ENCODE results near the gene LYPLA2.
"Not testable (repeated sequence)": the region's sequence is repeated elsewhere in the genome, so short reads cannot be mapped to it uniquely, and the experiment has no call there.

Gene LYPLA2

GRCh38 chr1:23824711-23825075, 33.7 kb downstream of the LYPLA2 start:
- no peak for TF ChIP-seq CTCF (IDR thresholded peaks at IDR 0.05; ENCODE audit: borderline replicate concordance, insufficient read depth, low read depth, low read length)
- H3K4me3 ChIP-seq (ENCODE audit: low read depth, low read length): peak overlapping the region; percentile 89

- peak within 1 kb of the TSS; percentile 89 for H3K4me3 ChIP-seq (ENCODE audit: low read depth, low read length)
- TF ChIP-seq CTCF (IDR thresholded peaks at IDR 0.05; ENCODE audit: borderline replicate concordance, insufficient read depth, low read depth, low read length): no peak
These were observed 34.3 kb downstream of the LYPLA2 start, which contains the start of gene HMGCL for GRCh38 chr1:23825076-23825761. Gene HMGCL (minus strand): TSS chr1:23825429. CDS start chr1:23825415, 14 bp downstream.

GRCh38 chr1:23825762-23826522, 35.0 kb downstream of the LYPLA2 start:
- TF ChIP-seq CTCF (IDR thresholded peaks at IDR 0.05; ENCODE audit: borderline replicate concordance, insufficient read depth, low read depth, low read length): no peak
- H3K4me3 ChIP-seq (ENCODE audit: low read depth, low read length): peak overlapping the region; percentile 89

GRCh38 chr1:23826590-23826989, 35.6 kb downstream of the LYPLA2 start:
- H3K4me3 ChIP-seq (ENCODE audit: low read depth, low read length): not testable (repeated sequence)

GRCh38 chr1:23827717-23828116, 36.8 kb downstream of the LYPLA2 start:
- no peak overlapping the region for H3K4me3 ChIP-seq (ENCODE audit: low read depth, low read length)
- no peak for TF ChIP-seq CTCF (IDR thresholded peaks at IDR 0.05; ENCODE audit: borderline replicate concordance, insufficient read depth, low read depth, low read length)

- H3K4me3 ChIP-seq (ENCODE audit: low read depth, low read length): not testable (repeated sequence)
These were observed 43.2 kb downstream of the LYPLA2 start for GRCh38 chr1:23834156-23834555.

- TF ChIP-seq CTCF (IDR thresholded peaks at IDR 0.05; ENCODE audit: borderline replicate concordance, insufficient read depth, low read depth, low read length): no peak
These were observed 45.1 kb downstream of the LYPLA2 start for GRCh38 chr1:23836037-23836436.

GRCh38 chr1:23837908-23838307, 47.0 kb downstream of the LYPLA2 start:
- TF ChIP-seq CTCF (IDR thresholded peaks at IDR 0.05; ENCODE audit: borderline replicate concordance, insufficient read depth, low read depth, low read length): no peak
- H3K4me3 ChIP-seq (ENCODE audit: low read depth, low read length): no peak overlapping the region

More at GRCh38 chr1:23836037-23836436, 45.1 kb downstream of the LYPLA2 start:
- H3K4me3 ChIP-seq (ENCODE audit: low read depth, low read length): no peak overlapping the region

All from GM12875 (cell line).